HCT116 (cell line): ENCODE data around the gene CPNE2.

Source experiments
- POLR2AphosphoS5 ChIP-seq: IDR thresholded peaks from 2 replicates; pipeline ENCODE4 v1.6.1; 2011; ENCODE audit warnings: mild to moderate bottlenecking, low read depth, low read length, moderate library complexity
- SIN3A ChIP-seq: IDR thresholded peaks from 2 replicates; pipeline ENCODE4 v1.6.1; 2012; ENCODE audit warnings: low read depth
- TF ChIP-seq, protein P1 (sequence below): IDR thresholded peaks from 2 replicates; pipeline ENCODE4 v1.6.1; 2011; ENCODE audit warnings: mild to moderate bottlenecking, low read length, moderate library complexity; ENCODE audit not compliant: insufficient replicate concordance; ENCODE audit errors: extremely low read depth
- TF ChIP-seq, protein P2 (sequence below), 3 experiments: fragments of 200-600 bp in 1 of 3; sonication (generic) in 1 of 3; IDR thresholded peaks in 2 of 3; conservative IDR thresholded peaks in 1 of 3; 2 replicates each; pipeline ENCODE4 v1.5.1; 2012 to 2017; ENCODE audit warnings: low read depth in 2 of 3, low read length in 2 of 3, antibody characterized with exemption in 1 of 3, borderline replicate concordance in 1 of 3, control low read depth in 1 of 3, mild to moderate bottlenecking in 1 of 3, mixed read lengths in 1 of 3, mixed run types in 1 of 3, moderate library complexity in 1 of 3; ENCODE audit not compliant: insufficient read depth in 1 of 3

DNA sequence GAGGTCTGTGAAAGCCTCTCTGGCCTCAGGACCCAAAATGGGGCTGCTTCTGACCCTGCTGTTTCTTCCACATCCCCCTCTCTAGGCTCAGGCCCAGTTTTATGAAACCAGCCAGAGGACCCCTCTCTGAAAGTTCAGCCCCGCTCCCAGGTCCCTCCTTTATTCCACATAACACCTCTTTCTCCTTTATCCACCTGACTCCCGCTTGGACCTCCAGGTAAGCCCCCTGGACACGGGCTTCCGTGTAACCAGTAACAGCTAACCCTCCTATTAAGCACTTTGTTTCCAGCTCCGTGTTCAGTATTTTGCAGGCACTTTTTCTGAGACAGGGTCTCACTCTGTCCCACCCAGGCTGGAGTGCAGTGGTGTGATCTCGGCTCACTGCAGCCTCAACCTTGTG lies 56.1 kb downstream of the CPNE2 start:
- TF ChIP-seq SIN3A (no peak), POLR2AphosphoS5 (no peak)
- TF ChIP-seq, protein P1, sequence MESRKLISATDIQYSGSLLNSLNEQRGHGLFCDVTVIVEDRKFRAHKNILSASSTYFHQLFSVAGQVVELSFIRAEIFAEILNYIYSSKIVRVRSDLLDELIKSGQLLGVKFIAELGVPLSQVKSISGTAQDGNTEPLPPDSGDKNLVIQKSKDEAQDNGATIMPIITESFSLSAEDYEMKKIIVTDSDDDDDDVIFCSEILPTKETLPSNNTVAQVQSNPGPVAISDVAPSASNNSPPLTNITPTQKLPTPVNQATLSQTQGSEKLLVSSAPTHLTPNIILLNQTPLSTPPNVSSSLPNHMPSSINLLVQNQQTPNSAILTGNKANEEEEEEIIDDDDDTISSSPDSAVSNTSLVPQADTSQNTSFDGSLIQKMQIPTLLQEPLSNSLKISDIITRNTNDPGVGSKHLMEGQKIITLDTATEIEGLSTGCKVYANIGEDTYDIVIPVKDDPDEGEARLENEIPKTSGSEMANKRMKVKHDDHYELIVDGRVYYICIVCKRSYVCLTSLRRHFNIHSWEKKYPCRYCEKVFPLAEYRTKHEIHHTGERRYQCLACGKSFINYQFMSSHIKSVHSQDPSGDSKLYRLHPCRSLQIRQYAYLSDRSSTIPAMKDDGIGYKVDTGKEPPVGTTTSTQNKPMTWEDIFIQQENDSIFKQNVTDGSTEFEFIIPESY = no peak
- TF ChIP-seq, protein P2, sequence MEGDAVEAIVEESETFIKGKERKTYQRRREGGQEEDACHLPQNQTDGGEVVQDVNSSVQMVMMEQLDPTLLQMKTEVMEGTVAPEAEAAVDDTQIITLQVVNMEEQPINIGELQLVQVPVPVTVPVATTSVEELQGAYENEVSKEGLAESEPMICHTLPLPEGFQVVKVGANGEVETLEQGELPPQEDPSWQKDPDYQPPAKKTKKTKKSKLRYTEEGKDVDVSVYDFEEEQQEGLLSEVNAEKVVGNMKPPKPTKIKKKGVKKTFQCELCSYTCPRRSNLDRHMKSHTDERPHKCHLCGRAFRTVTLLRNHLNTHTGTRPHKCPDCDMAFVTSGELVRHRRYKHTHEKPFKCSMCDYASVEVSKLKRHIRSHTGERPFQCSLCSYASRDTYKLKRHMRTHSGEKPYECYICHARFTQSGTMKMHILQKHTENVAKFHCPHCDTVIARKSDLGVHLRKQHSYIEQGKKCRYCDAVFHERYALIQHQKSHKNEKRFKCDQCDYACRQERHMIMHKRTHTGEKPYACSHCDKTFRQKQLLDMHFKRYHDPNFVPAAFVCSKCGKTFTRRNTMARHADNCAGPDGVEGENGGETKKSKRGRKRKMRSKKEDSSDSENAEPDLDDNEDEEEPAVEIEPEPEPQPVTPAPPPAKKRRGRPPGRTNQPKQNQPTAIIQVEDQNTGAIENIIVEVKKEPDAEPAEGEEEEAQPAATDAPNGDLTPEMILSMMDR (IDR thresholded peaks at IDR 0.05 in 2 of 3, conservative IDR thresholded peaks at IDR 0.05 in 1 of 3; ENCODE audit: borderline replicate concordance in 1 of 3, insufficient read depth in 1 of 3, low read depth in 2 of 3, low read length in 2 of 3) = no peak
